GM19324 (cell line): Measurements from ENCODE around the gene IRGM.
"Not testable (repeated sequence)": the region's sequence is repeated elsewhere in the genome, so short reads cannot be mapped to it uniquely, and the experiment has no call there.

Experiments used
- ATAC-seq: cut with Tn5 transposase; IDR thresholded peaks from one replicate; pipeline ENCODE4 v1.9.1; 2021; ENCODE audit warnings: mild to moderate bottlenecking, moderate library complexity; ENCODE audit not compliant: unreplicated experiment, low FRiP score

IRGM gene

GRCh38 chr5:150846308-150846653 lies at the start of gene IRGM:
TSS of gene IRGM (plus strand) at chr5:150846521. CDS start at chr5:150848124, 1,603 bp downstream.
- ATAC-seq, result not testable (repeated sequence)

- ATAC-seq, result no peak
Observed at GRCh38 chr5:150797384-150797783, 48.9 kb upstream of the IRGM start.

GRCh38 chr5:150801117-150801927 lies 45.0 kb upstream of the IRGM start:
- ATAC-seq, result no peak

- ATAC-seq, result no peak
Observed at GRCh38 chr5:150804388-150804787, 41.9 kb upstream of the IRGM start.

- ATAC-seq, result no peak
Observed at GRCh38 chr5:150809363-150809762, 37.0 kb upstream of the IRGM start.

- ATAC-seq, result no peak
Observed at GRCh38 chr5:150815010-150815409, 31.3 kb upstream of the IRGM start.

GRCh38 chr5:150816946-150817345 lies 29.4 kb upstream of the IRGM start:
- ATAC-seq, result no peak

- no peak for ATAC-seq
Observed at GRCh38 chr5:150829744-150830143, 16.6 kb upstream of the IRGM start.

GRCh38 chr5:150831821-150832220 lies 14.5 kb upstream of the IRGM start:
- not testable (repeated sequence) for ATAC-seq

GRCh38 chr5:150836064-150836463 lies 10.3 kb upstream of the IRGM start:
- ATAC-seq, result no peak

- no peak for ATAC-seq
Observed at GRCh38 chr5:150836703-150837102, 9.6 kb upstream of the IRGM start.

- ATAC-seq, result not testable (repeated sequence)
Observed at GRCh38 chr5:150845185-150845859, 999 bp upstream of the IRGM start.

GRCh38 chr5:150846654-150847333 lies 473 bp downstream of the IRGM start:
- peak; percentile 79 for ATAC-seq

- no peak for ATAC-seq
Observed at GRCh38 chr5:150847334-150847695, 994 bp downstream of the IRGM start.

GRCh38 chr5:150848271-150848670 lies 1.9 kb downstream of the IRGM start:
- ATAC-seq, result no peak

- no peak for ATAC-seq
Observed at GRCh38 chr5:150851039-150851438, 4.7 kb downstream of the IRGM start.

- ATAC-seq, result no peak
Observed at GRCh38 chr5:150853561-150853960, 7.2 kb downstream of the IRGM start.

- ATAC-seq, result not testable (repeated sequence)
Observed at GRCh38 chr5:150856700-150857099, 10.4 kb downstream of the IRGM start.

GRCh38 chr5:150860246-150860821 lies 14.0 kb downstream of the IRGM start:
- ATAC-seq, result no peak

GRCh38 chr5:150862070-150862469 lies 15.7 kb downstream of the IRGM start:
- ATAC-seq, result no peak

- ATAC-seq, result no peak
Observed at GRCh38 chr5:150879358-150879757, 33.0 kb downstream of the IRGM start.
